ENCODE measurements around the gene CCDC201.
"Not testable (repeated sequence)": the region's sequence is repeated elsewhere in the genome, so short reads cannot be mapped to it uniquely, and the experiment has no call there.

CCDC201 gene

GRCh38 chr7:45829846-45830245 lies 43.0 kb downstream of the CCDC201 start:
- in situ Hi-C loops (cut with MboI; ENCODE audit: low sequenced_read_pairs) = not testable (repeated sequence)

- in situ Hi-C loops (cut with MboI; ENCODE audit: low sequenced_read_pairs) = not testable (repeated sequence)
Measured at GRCh38 chr7:45827731-45828130, 45.2 kb downstream of the CCDC201 start.

GRCh38 chr7:45826550-45826949 lies 46.3 kb downstream of the CCDC201 start:
- in situ Hi-C loops (cut with MboI; ENCODE audit: low sequenced_read_pairs) = not testable (repeated sequence)

DNA sequence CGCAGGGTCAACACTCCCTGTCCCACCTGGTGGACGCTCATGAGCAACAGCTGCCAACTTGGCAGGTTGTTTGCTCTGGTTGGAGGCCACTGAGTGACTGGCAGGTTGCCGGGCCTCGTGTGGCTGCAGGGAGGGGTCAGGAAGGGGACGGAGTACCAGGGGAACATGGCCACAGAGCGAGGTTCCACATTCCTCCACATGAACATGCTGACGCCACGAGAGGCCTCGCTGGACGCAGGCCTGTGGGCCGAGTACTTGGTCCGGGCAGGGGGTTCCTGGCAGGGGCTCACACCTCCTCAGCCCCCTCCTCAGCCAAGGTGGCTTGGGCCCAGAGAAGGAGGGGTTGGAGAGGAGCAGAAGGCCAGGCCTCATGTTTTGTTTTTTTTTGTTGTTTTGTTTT lies 54.1 kb downstream of the CCDC201 start:
- in situ Hi-C loops (cut with MboI; ENCODE audit: low sequenced_read_pairs) = not testable (repeated sequence)

DNA sequence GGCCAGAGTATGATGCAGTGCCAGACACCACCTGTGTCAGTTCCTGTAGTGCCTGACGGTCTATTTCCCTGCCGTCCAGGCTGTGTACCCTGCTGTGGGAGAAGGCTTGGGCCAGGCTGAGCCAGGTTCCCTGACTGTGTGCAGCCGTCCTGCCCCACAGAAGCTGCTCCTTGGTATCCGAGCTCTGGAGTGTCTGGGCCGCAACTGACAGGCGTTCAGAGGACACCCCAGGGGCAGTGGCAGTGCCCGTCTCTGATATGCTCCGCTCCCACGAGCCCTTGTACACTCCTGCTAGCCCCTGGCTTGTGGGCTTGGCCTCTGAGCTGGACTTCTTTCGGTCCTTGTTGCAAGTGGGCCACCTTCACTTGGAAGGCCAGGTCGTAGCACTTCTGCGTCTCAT lies 55.0 kb downstream of the CCDC201 start:
- in situ Hi-C loops (cut with MboI; ENCODE audit: low sequenced_read_pairs) = not testable (repeated sequence)

DNA sequence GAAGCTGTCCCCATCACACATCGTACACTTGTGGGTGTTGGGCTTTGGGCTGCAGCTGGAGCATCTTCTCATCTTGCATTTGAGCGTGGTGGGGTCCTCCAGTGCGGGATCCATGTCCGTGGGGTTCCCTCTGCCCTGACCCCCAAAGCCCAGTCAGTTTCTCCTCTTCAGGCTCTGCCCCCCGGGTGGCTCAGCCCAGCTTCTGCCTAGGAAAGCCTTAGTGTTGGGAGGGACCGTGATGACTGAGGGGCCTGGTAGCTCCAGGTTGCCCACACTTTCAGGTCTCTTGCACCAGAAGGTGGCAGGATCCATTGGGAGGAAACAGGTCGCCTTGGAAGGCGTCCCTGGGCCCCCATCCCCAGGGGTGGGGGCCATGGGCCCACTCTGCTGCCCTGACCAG lies 55.9 kb downstream of the CCDC201 start:
- in situ Hi-C loops (cut with MboI; ENCODE audit: low sequenced_read_pairs) = not testable (repeated sequence)

DNA sequence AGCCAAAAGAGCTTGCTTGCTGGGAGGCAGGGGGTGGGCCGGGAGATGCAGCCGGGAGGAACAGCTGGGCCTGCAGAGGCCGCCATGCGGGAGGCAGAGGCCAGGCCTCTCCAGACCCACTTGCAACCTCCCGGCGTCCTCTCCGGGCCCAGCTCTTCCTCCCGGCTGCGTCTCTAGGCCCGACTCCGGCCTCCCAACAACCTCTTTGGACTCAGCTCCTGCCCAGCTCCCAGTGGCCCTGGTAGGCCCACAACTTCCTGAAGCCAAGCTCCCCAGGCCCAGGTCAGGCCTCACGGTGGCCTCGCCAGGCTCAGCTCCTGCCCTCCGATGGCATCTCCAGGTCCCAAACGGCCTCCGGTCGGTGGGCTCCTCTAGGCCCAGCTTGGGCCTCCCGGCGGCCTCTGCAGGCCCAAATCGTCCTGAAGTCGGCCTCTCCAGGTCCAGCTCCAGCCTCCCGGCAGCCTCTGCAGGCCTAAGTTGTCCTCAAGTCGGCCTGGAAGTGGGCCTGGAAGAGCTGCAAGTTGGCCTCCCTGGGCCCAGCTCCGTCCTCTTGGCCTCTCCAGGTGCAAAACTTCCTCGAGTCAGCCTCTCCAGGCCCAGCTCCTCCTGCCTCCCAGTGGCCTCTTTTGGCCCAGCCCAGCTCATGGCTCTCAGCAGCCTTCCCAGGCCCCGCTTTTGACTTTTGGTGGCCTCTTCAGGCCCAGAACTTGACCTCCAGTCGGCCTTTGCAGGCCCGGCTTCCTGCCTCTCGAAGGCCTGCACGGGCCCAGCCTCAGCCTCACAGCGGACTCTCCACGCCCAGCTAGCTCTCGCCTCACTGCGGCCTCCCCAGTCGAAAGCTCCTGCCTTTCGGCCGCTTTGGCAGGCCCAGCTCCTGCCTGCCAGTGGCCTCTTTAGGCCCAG lies 58.4 kb downstream of the CCDC201 start:
- in situ Hi-C loops (cut with MboI; ENCODE audit: low sequenced_read_pairs) = not testable (repeated sequence)

GRCh38 chr7:45813771-45814170 lies 59.1 kb downstream of the CCDC201 start:
- in situ Hi-C loops (cut with MboI; ENCODE audit: low sequenced_read_pairs) = not testable (repeated sequence)

DNA sequence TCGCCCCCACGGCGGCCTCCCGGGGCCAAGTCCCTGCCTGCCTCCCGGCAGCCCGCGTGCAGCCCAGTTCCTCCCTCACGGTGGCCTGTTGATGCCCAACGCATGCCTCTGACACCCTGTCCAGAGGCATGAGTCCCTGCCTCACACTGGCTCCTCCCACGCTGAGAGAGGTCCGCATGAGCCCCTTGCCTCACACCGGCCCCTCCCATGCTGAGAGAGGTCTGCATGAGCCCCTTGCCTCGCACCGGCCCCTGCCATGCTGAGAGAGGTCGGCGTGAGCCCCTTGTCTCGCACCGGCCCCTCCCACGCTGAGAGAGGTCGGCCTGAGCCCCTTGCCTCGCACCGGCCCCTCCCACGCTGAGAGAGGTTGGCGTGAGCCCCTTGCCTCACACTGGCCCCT lies 59.9 kb downstream of the CCDC201 start:
- in situ Hi-C loops (cut with MboI; ENCODE audit: low sequenced_read_pairs) = no loop called here

DNA sequence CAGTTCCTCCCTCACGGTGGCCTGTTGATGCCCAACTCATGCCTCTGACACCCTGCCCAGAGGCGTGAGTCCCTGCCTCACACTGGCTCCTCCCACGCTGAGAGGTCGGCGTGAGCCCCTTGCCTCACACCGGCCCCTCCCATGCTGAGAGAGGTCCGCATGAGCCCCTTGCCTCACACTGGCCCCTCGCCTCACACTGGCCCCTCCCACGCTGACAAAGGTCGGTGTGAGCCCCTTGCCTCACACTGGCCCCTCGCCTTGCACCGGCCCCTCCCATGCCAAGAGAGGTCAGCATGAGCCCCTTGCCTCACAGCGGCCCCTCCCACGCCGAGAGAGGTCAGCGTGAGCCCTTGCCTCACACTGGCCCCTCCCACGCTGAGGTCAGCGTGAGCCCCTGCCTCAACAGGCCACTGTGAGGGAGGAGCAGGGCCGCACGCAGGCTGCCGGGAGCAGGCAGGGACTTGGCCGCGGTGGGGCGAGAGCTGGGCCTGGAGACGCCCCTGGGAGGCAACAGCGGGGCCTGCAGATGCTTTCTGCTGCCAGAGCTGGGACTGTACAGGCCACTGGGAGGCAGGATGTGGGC lies 61.1 kb downstream of the CCDC201 start:
- in situ Hi-C loops (cut with MboI; ENCODE audit: low sequenced_read_pairs) = not testable (repeated sequence)

DNA sequence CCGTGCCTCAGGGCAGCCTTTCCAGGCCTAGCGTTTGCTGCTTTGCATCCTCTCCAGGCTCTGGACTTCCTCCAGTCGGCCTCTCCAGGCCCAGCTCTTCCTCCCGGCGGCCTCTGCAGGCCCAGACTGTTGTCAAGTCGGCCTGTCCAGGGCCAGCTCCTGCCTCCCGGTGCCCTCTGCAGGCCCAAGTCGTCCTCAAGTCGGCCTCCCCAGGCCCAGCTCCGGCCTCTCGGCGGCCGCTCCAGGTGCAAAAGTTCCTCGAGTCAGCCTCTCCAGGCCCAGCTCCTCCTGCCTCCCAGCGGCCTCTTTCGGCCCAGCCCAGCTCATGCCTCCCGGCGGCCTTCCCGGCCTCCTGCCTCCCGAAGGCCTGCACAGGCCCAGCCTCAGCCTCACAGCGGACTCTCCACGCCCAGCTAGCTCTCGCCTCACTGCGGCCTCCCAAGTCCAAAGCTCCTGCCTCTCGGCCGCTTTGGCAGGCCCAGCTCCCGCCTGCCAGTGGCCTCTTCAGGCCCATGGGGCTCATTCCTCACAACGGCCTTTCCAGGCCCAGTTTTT lies 62.4 kb downstream of the CCDC201 start:
- in situ Hi-C loops (cut with MboI; ENCODE audit: low sequenced_read_pairs) = not testable (repeated sequence)
